CD14-positive monocyte (primary cell): ENCODE results near the gene SELENBP1. TPM values are rescaled to one million over a fixed set of nuclear protein-coding genes. Genes with fewer than 3 reads are reported as not detected.
A peak's percentile ranks its signal among the peaks of the same experiment; 100 is the strongest.

Experiments used
- DNase-seq, 3 donors: peaks; one replicate each; pipeline ENCODE4 v3.0.0-alpha.2; 2011 to 2022
- H2AFZ ChIP-seq: 2 replicates; pipeline ENCODE4 v1.6.0; 2012; ENCODE audit warnings: mild to moderate bottlenecking, low read depth, low read length, inconsistent platforms; ENCODE audit not compliant: insufficient read depth, poor library complexity, severe bottlenecking
- H3K27ac ChIP-seq, 2 donors: 1 replicate in 1 of 2; 2 replicates in 1 of 2; pipeline ENCODE4 v1.5.1; 2012 to 2013; ENCODE audit warnings: low read length in 2 of 2, control low read depth in 1 of 2, inconsistent platforms in 1 of 2, low read depth in 1 of 2, mild to moderate bottlenecking in 1 of 2
- H3K27me3 ChIP-seq, 2 donors: one replicate each; pipeline versions ENCODE4 v1.6.0 to v1.6.1; 2011 to 2013; ENCODE audit warnings: low read length in 2 of 2; ENCODE audit not compliant: control insufficient read depth in 2 of 2, insufficient read depth in 2 of 2
- H3K36me3 ChIP-seq, 2 donors: replicated peaks in 1 of 2; 1 replicate in 1 of 2; 2 replicates in 1 of 2; pipeline versions ENCODE4 v1.5.1 to v1.6.1; 2012 to 2013; ENCODE audit warnings: low read length in 2 of 2, control low read depth in 1 of 2, inconsistent platforms in 1 of 2, mild to moderate bottlenecking in 1 of 2; ENCODE audit not compliant: insufficient read depth in 2 of 2, control insufficient read depth in 1 of 2
- H3K4me1 ChIP-seq, 2 donors: 1 replicate in 1 of 2; 2 replicates in 1 of 2; pipeline versions ENCODE4 v1.5.1 to v1.6.1; 2012 to 2013; ENCODE audit warnings: low read length in 2 of 2, control low read depth in 1 of 2, inconsistent platforms in 1 of 2, mild to moderate bottlenecking in 1 of 2, moderate library complexity in 1 of 2; ENCODE audit not compliant: insufficient read depth in 2 of 2, control insufficient read depth in 1 of 2
- H3K4me2 ChIP-seq: replicated peaks from 2 replicates; pipeline ENCODE3; 2012; ENCODE audit warnings: low read length, moderate library complexity, mild to moderate bottlenecking; ENCODE audit not compliant: poor library complexity, severe bottlenecking; ENCODE audit errors: extremely low read depth
- H3K4me3 ChIP-seq, 3 experiments: fragments of 200-600 bp in 1 of 3; sonication (generic) in 1 of 3; replicated peaks in 1 of 3; 1 replicate in 2 of 3; 2 replicates in 1 of 3; pipeline ENCODE4 v1.5.1; 2011 to 2013; ENCODE audit warnings: low read length in 3 of 3, mild to moderate bottlenecking in 3 of 3, control low read depth in 2 of 3, low read depth in 2 of 3, inconsistent platforms in 1 of 3, moderate library complexity in 1 of 3
- H3K79me2 ChIP-seq: 2 replicates; pipeline ENCODE4 v1.6.0; 2012; ENCODE audit warnings: mild to moderate bottlenecking, control low read depth, inconsistent platforms, low read length, moderate library complexity; ENCODE audit not compliant: insufficient read depth
- H3K9ac ChIP-seq: 2 replicates; pipeline ENCODE4 v1.6.0; 2017; ENCODE audit warnings: low read length, mild to moderate bottlenecking; ENCODE audit not compliant: insufficient read depth, poor library complexity, severe bottlenecking
- H3K9me3 ChIP-seq, 2 donors: replicated peaks in 1 of 2; 1 replicate in 1 of 2; 2 replicates in 1 of 2; pipeline versions ENCODE4 v1.5.1 to v1.6.1; 2012 to 2013; ENCODE audit warnings: low read length in 2 of 2, control low read depth in 1 of 2; ENCODE audit not compliant: control insufficient read depth in 1 of 2, insufficient read depth in 1 of 2
- H4K20me1 ChIP-seq: 2 replicates; pipeline ENCODE4 v1.6.0; 2012; ENCODE audit warnings: mild to moderate bottlenecking, low read length, control low read depth, moderate library complexity; ENCODE audit not compliant: insufficient read depth
- H3K27ac Mint-ChIP-seq, 7 donors: one replicate each; pipeline ENCODE4 v1.8.0; 2020; ENCODE audit warnings: mild to moderate bottlenecking in 7 of 7, mixed read lengths in 7 of 7, moderate library complexity in 6 of 7, inconsistent platforms in 2 of 7
- H3K27me3 Mint-ChIP-seq, 3 donors: one replicate each; pipeline ENCODE4 v1.8.0; 2021 to 2022; ENCODE audit warnings: low read depth in 3 of 3, mild to moderate bottlenecking in 3 of 3, mixed read lengths in 3 of 3, moderate library complexity in 3 of 3, inconsistent platforms in 1 of 3
- H3K36me3 Mint-ChIP-seq, 2 donors: one replicate each; pipeline ENCODE4 v1.8.0; 2020; ENCODE audit warnings: mixed read lengths in 2 of 2, inconsistent platforms in 1 of 2, mild to moderate bottlenecking in 1 of 2
- H3K4me1 Mint-ChIP-seq: one replicate; pipeline ENCODE4 v1.8.0; 2020; ENCODE audit warnings: mild to moderate bottlenecking, mixed read lengths
- H3K4me3 Mint-ChIP-seq, 2 donors: one replicate each; pipeline ENCODE4 v1.8.0; 2020; ENCODE audit warnings: mild to moderate bottlenecking in 2 of 2, mixed read lengths in 2 of 2, moderate library complexity in 1 of 2
- H3K9me3 Mint-ChIP-seq, 7 donors: one replicate each; pipeline ENCODE4 v1.8.0; 2020 to 2022; ENCODE audit warnings: mixed read lengths in 7 of 7, mild to moderate bottlenecking in 6 of 7, moderate library complexity in 6 of 7, inconsistent platforms in 2 of 7
- whole genome bisulfite sequencing: methylation state at CpG from one replicate; pipeline ENCODE4 v1.1.5; 2013; ENCODE audit warnings: missing lambda C conversion rate; ENCODE audit not compliant: insufficient coverage; 5-methylcytosine and 5-hydroxymethylcytosine counted together
- intact Hi-C, 2 donors: fragments of 100-400 bp; cut with micrococcal nuclease; formaldehyde crosslinking; loops; one replicate each; pipeline versions ENCODE4 v1.15.0 to v1.15.1; 2023
- polyA plus RNA-seq, 3 donors: library from polyadenylated mRNA; depleted of rRNA in 1 of 3; unstranded in 2 of 3; stranded (reverse) in 1 of 3; fragments of 300-500 nt in 2 of 3; fragments of >200 nt in 1 of 3; fragmentation: Illumina TruSeq in 2 of 3; gene quantifications; 1 replicate in 2 of 3; 2 replicates in 1 of 3; pipeline ENCODE4 v1.2.3, GENCODE V29; 2012 to 2021
- TF ChIP-seq, protein P1 (sequence below): fragments of 200-600 bp; IDR thresholded peaks from one replicate; pipeline ENCODE4 v1.8.0; 2022; ENCODE audit warnings: antibody characterized with exemption, mild to moderate bottlenecking

SELENBP1 gene
- polyA plus RNA-seq, 3 donors, result 0.61 to 0.79 TPM; not detected in 1

DNA sequence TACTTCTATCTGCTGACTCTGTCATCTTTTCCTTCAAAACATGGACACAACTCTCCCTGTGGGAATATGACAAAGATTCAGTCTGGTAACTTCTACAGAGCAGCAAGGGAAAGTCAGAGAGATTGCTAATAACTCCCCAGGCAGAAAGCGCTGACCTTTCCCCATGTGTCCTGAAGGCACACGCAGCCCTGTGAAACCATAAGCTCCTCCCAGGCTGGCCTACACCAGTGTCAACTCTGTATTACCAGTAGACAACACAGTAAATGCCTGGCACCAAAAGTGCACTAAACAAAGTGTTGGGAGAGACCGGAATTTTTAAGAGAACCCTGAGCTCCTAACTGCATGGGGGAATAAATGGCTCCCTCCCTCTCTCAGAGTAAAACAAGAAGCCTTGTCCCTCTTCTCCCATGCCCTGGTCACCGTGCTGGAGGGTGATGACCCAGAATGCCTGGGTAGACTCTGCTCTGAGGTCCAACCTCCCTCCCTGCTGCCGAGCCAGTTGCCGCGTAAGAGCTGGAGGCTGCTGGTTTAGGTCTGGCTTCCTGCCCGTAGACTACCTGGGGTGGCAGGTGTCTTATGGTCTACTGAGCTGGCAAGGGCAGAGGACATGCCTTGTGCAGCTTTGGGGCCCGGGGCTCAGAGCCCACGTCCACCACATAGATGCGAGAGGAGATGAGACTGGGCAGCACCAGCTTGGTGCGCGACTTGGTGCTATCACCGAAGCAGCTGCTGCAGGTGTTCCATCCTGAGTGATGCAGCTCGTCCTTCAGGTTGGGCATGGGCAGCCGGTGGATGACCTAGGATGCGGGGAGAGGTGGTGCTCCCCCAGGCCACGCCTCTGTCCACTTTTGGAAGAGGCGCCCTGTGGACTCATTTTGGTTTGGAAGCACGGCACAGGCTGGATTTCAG is 3.9 kb downstream of the SELENBP1 start:
- H4K20me1 ChIP-seq, result no peaks in the 10 kb centered on the region
- H3K4me2 ChIP-seq, result no peak overlapping the region
- H3K4me1 ChIP-seq, result peaks cover 22 to 39% of the 10 kb centered on the region in 2 donors
- H3K27ac Mint-ChIP-seq, result peak overlapping the region in 1 of 7 donors; percentile 69
- H3K79me2 ChIP-seq, result no peaks in the 10 kb centered on the region
- H3K27ac ChIP-seq, result peak overlapping the region in 1 of 2 donors; percentile 51
- H3K36me3 ChIP-seq, result no peaks in the 10 kb centered on the region
- H3K4me3 ChIP-seq, result no peak overlapping the region
- peaks cover 0 to 3% (median 1%) of the 10 kb centered on the region in 3 donors for H3K27me3 Mint-ChIP-seq
- peaks cover 0 to 4% (median 0%) of the 10 kb centered on the region in 7 donors for H3K9me3 Mint-ChIP-seq
- no peak overlapping the region for H2AFZ ChIP-seq
- H3K36me3 Mint-ChIP-seq, result no peaks in the 10 kb centered on the region
- H3K4me3 Mint-ChIP-seq, result no peak overlapping the region
- TF ChIP-seq, protein P1, sequence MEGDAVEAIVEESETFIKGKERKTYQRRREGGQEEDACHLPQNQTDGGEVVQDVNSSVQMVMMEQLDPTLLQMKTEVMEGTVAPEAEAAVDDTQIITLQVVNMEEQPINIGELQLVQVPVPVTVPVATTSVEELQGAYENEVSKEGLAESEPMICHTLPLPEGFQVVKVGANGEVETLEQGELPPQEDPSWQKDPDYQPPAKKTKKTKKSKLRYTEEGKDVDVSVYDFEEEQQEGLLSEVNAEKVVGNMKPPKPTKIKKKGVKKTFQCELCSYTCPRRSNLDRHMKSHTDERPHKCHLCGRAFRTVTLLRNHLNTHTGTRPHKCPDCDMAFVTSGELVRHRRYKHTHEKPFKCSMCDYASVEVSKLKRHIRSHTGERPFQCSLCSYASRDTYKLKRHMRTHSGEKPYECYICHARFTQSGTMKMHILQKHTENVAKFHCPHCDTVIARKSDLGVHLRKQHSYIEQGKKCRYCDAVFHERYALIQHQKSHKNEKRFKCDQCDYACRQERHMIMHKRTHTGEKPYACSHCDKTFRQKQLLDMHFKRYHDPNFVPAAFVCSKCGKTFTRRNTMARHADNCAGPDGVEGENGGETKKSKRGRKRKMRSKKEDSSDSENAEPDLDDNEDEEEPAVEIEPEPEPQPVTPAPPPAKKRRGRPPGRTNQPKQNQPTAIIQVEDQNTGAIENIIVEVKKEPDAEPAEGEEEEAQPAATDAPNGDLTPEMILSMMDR, result no peak
- peak overlapping the region; percentile 21 for H3K9ac ChIP-seq
- no peaks in the 10 kb centered on the region for H3K27me3 ChIP-seq
- H3K9me3 ChIP-seq, result no peaks in the 10 kb centered on the region
- peaks cover 26% of the 10 kb centered on the region for H3K4me1 Mint-ChIP-seq
- no peak for DNase-seq
- intact Hi-C loops, result no loop called here
- 97% methylated on average over 18 of the region's 20 CpGs for WGBS

DNA sequence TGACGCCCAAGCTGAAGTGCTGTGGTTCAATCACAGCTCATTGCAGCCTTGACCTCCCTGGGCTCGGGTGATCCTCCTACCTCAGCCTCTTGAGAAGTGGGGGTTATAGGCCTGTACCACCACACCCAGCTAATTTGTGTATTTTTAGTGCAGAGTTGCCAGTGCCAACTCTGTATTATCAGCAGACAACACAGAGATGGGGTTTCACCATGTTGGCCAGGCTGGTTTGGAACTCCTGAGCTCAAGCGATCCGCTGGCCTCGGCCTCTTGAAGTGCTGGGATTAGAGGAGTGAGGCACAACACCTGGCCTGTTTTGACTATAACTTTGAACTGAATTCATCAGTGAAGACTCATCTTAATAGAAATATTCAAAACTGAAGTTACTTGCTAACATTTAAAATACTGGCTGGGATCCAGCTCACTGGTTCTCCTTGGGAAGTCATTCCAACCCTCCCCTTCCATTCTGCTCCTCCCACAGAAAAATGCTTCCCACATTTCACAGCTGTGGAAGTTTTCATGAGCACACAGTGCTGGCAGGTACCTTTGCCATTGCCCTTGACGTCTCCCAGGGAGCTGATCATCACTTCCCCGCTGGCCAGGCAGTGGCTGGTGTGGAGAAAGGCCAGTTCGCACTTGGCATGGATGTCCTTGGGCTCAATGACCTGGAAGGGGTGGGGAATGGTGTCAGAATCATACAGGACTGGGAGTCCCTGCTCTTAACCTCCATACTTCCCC is 4.7 kb downstream of the SELENBP1 start:
- no peak overlapping the region for H3K27ac Mint-ChIP-seq
- H3K9me3 ChIP-seq, result peaks cover 0 to 2% of the 10 kb centered on the region in 2 donors

More for the DNA sequence above, 4.7 kb downstream of the SELENBP1 start:
- no peak overlapping the region for H3K4me3 Mint-ChIP-seq
- no peaks in the 10 kb centered on the region for H3K36me3 Mint-ChIP-seq
- Histone ChIP-seq H4K20me1 (no peaks in the 10 kb centered on the region), H3K9ac (no peak overlapping the region), H3K4me2 (no peak overlapping the region), H3K36me3 (no peaks in the 10 kb centered on the region), H3K4me3 (no peak overlapping the region), H3K27ac (no peak overlapping the region), H3K4me1 (peaks cover 22 to 39% of the 10 kb centered on the region in 2 donors), H2AFZ (no peak overlapping the region), H3K79me2 (no peaks in the 10 kb centered on the region), H3K27me3 (no peaks in the 10 kb centered on the region)
- TF ChIP-seq, protein P1, result no peak
- intact Hi-C loops, result no loop called here
- no peak for DNase-seq
- H3K27me3 Mint-ChIP-seq, result peaks cover 0 to 3% (median 1%) of the 10 kb centered on the region in 3 donors
- 93% methylated on average over 5 of the region's 8 CpGs for WGBS
- H3K9me3 Mint-ChIP-seq, result peaks cover under 1 to 6% (median 4%) of the 10 kb centered on the region in 7 donors
- peaks cover 26% of the 10 kb centered on the region for H3K4me1 Mint-ChIP-seq
